SHP77 treated with DMSO at 0.1 percent for 48 hours (cell line): ENCODE results near the gene EXOC3L1.
A peak's percentile ranks its signal among the peaks of the same experiment; 100 is the strongest.

ENCODE experiments used
- DNase-seq: peaks from one replicate; lab custom pipeline; 2025; lab: John Stamatoyannopoulos, UW

Gene EXOC3L1

GRCh38 chr16:67163164-67163998 lies 26.6 kb downstream of the EXOC3L1 start:
- no peak for DNase-seq

- DNase-seq, result no peak
Observed at GRCh38 chr16:67162506-67163163, 27.3 kb downstream of the EXOC3L1 start.

GRCh38 chr16:67161595-67162058 lies 28.3 kb downstream of the EXOC3L1 start:
- DNase-seq, result peak; percentile 10

GRCh38 chr16:67158637-67159600 lies 31.0 kb downstream of the EXOC3L1 start:
- DNase-seq, result no peak

- no peak for DNase-seq
Observed at GRCh38 chr16:67157892-67158635, 31.9 kb downstream of the EXOC3L1 start.

GRCh38 chr16:67157106-67157748 lies 32.7 kb downstream of the EXOC3L1 start:
- DNase-seq, result no peak

- DNase-seq, result no peak
Observed at GRCh38 chr16:67156143-67156844, 33.6 kb downstream of the EXOC3L1 start.

- peak; percentile 31 for DNase-seq
Observed at GRCh38 chr16:67155295-67156142, 34.4 kb downstream of the EXOC3L1 start.

GRCh38 chr16:67154578-67155294 lies 35.2 kb downstream of the EXOC3L1 start:
- DNase-seq, result no peak

- no peak for DNase-seq
Observed at GRCh38 chr16:67151431-67152097, 38.4 kb downstream of the EXOC3L1 start.

GRCh38 chr16:67150833-67151396 lies 39.0 kb downstream of the EXOC3L1 start, which contains the start of gene B3GNT9:
TSS of gene B3GNT9 (minus strand) at chr16:67150998. CDS start at chr16:67150485, 513 bp downstream.
- DNase-seq, result no peak

- DNase-seq, result no peak
Observed at GRCh38 chr16:67150047-67150832, 39.7 kb downstream of the EXOC3L1 start.

- no peak for DNase-seq
Observed at GRCh38 chr16:67149276-67150046, 40.5 kb downstream of the EXOC3L1 start.

GRCh38 chr16:67148656-67149275 lies 41.2 kb downstream of the EXOC3L1 start:
- DNase-seq, result no peak

- no peak for DNase-seq
Observed at GRCh38 chr16:67148221-67148620, 41.7 kb downstream of the EXOC3L1 start.
